Measurements from ENCODE around the gene LDAH. TPM values are rescaled to one million over a fixed set of nuclear protein-coding genes. Genes with fewer than 3 reads are reported as not detected.

Gene LDAH
- total and polyA plus RNA-seq, 10 of the 15 experiments (the other 5 are each of a cell fraction or from before 2014, with no cell fraction given) = 17.9 to 44.7 (median 30.0) TPM

DNA sequence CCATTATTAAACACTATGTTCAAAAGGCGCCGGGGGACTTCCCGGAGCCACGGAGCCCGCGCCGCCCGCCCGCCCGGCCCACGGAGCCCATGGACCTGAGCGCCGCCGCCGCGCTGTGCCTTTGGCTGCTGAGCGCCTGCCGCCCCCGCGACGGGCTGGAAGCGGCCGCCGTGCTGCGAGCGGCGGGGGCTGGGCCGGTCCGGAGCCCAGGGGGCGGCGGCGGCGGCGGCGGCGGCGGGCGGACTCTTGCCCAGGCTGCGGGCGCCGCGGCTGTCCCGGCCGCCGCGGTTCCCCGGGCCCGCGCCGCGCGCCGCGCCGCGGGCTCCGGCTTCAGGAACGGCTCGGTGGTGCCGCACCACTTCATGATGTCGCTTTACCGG lies 155.8 kb downstream of the LDAH start:
- H3K27ac ChIP-seq (ENCODE audit: control insufficient read depth, insufficient read depth) = no peak overlapping the region
- DNase-seq (ENCODE audit: low read depth, low spot score) (no peak), ATAC-seq (peak; percentile 18), FAIRE-seq (no peak)
- peaks cover 22 to 33% of the 10 kb centered on the region in 2 experiments for H3K27me3 ChIP-seq (replicated peaks in 1 of 2; ENCODE audit: control insufficient read depth in 2 of 2, insufficient read depth in 2 of 2, low read length in 1 of 2)
- no peaks in the 10 kb centered on the region; the same call in 2 of the 3 replicates for H3K9me3 ChIP-seq (replicated peaks; ENCODE audit: control insufficient read depth, insufficient read depth, low read length)
- ChIA-PET CTCF (no interaction called here), SMC1A (ENCODE audit: uncharacterized antibody, unreplicated experiment) (no interaction called here), POLR2A (no interaction called here), RAD21 (ENCODE audit: unreplicated experiment) (no interaction called here)
- TF ChIP-seq EGR1 (IDR thresholded peaks at IDR 0.05; ENCODE audit: borderline replicate concordance in 1 of 2, low read depth in 2 of 2, low read length in 2 of 2) (peak in 1 of 2 experiments; percentile 78; a peak in 2 of 3 replicates), IKZF1 (conservative IDR thresholded peaks at IDR 0.05) (no peak)
- TF ChIP-seq, protein P1, sequence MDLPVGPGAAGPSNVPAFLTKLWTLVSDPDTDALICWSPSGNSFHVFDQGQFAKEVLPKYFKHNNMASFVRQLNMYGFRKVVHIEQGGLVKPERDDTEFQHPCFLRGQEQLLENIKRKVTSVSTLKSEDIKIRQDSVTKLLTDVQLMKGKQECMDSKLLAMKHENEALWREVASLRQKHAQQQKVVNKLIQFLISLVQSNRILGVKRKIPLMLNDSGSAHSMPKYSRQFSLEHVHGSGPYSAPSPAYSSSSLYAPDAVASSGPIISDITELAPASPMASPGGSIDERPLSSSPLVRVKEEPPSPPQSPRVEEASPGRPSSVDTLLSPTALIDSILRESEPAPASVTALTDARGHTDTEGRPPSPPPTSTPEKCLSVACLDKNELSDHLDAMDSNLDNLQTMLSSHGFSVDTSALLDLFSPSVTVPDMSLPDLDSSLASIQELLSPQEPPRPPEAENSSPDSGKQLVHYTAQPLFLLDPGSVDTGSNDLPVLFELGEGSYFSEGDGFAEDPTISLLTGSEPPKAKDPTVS (IDR thresholded peaks at IDR 0.05; ENCODE audit: low read depth, low read length) = no peak
- BruUV-seq (replicated peaks) = no TSS peak
- 0 out of 2 replicates have a peak, but pooled peaks cover 2% of the 10 kb centered on the region for H4K20me1 ChIP-seq (ENCODE audit: control insufficient read depth, insufficient read depth)
- no peak overlapping the region; the same call in 1 of the 2 replicates for H2AFZ ChIP-seq (ENCODE audit: control insufficient read depth, low read depth, low read length)
- no peak overlapping the region for H3K9ac ChIP-seq (ENCODE audit: control insufficient read depth, insufficient read depth, low read length)
- no CpG with 5 or more reads among the region's 62 CpGs for WGBS (ENCODE audit: insufficient coverage, insufficient replicate concordance, low lambda C conversion rate, missing lambda C conversion rate)
- H3K4me1 ChIP-seq (ENCODE audit: control insufficient read depth, insufficient read depth, low read length) = peaks cover 13% of the 10 kb centered on the region; the same call in 1 of the 2 replicates
- H3K4me3 ChIP-seq = peak overlapping the region; percentile 73; the same call in 1 of the 2 replicates
- H3K4me2 ChIP-seq (ENCODE audit: control insufficient read depth, insufficient read depth) = peak overlapping the region; percentile 74
- no peaks in the 10 kb centered on the region for H3K79me2 ChIP-seq (ENCODE audit: control insufficient read depth, insufficient read depth, low read length)
- intact Hi-C loops (cut with micrococcal nuclease; ENCODE audit: unreplicated experiment) (no loop called here), in situ Hi-C loops (cut with MboI) (loop anchor here (25.0 kb wide), 1 partner anchor 445 kb away; the partner anchor contains the start of gene TDRD15)
- H3K36me3 ChIP-seq (ENCODE audit: control insufficient read depth in 2 of 2, insufficient read depth in 2 of 2, low read length in 1 of 2) = no peaks in the 10 kb centered on the region

Data from GM12878 (cell line).